HG02840 (cell line): Measurements from ENCODE around the gene CHST15.

ENCODE experiments used
- ATAC-seq: cut with Tn5 transposase; IDR thresholded peaks from one replicate; pipeline ENCODE4 v1.9.1; 2021; ENCODE audit warnings: mild to moderate bottlenecking, moderate library complexity, moderate number of reproducible peaks; ENCODE audit not compliant: unreplicated experiment, low FRiP score

The CHST15 gene

GRCh38 chr10:124092860-124093773 is at the start of gene CHST15:
Gene CHST15 (minus strand): TSS chr10:124093598. CDS start chr10:124046212, 47,386 bp downstream.
- no peak for ATAC-seq

- ATAC-seq = no peak
Measured at GRCh38 chr10:124142960-124143359, 49.6 kb upstream of the CHST15 start.

GRCh38 chr10:124142006-124142739 is 48.8 kb upstream of the CHST15 start:
- no peak for ATAC-seq

- ATAC-seq = no peak
Measured at GRCh38 chr10:124138883-124139348, 45.5 kb upstream of the CHST15 start.

- no peak for ATAC-seq
Measured at GRCh38 chr10:124138195-124138882, 44.9 kb upstream of the CHST15 start.

GRCh38 chr10:124134251-124134893 is 41.0 kb upstream of the CHST15 start:
- no peak for ATAC-seq

- no peak for ATAC-seq
Measured at GRCh38 chr10:124132876-124133275, 39.5 kb upstream of the CHST15 start.

- no peak for ATAC-seq
Measured at GRCh38 chr10:124132306-124132705, 38.9 kb upstream of the CHST15 start.

GRCh38 chr10:124131172-124131571 is 37.8 kb upstream of the CHST15 start:
- no peak for ATAC-seq

GRCh38 chr10:124130198-124130900 is 37.0 kb upstream of the CHST15 start:
- no peak for ATAC-seq

GRCh38 chr10:124129471-124129870 is 36.1 kb upstream of the CHST15 start:
- ATAC-seq = no peak

GRCh38 chr10:124128811-124129145 is 35.4 kb upstream of the CHST15 start:
- ATAC-seq = no peak

GRCh38 chr10:124127965-124128810 is 34.8 kb upstream of the CHST15 start:
- no peak for ATAC-seq

GRCh38 chr10:124127563-124127962 is 34.2 kb upstream of the CHST15 start:
- ATAC-seq = no peak

GRCh38 chr10:124126983-124127385 is 33.6 kb upstream of the CHST15 start:
- no peak for ATAC-seq

- ATAC-seq = no peak
Measured at GRCh38 chr10:124126145-124126982, 33.0 kb upstream of the CHST15 start.

GRCh38 chr10:124125305-124126116 is 32.1 kb upstream of the CHST15 start:
- no peak for ATAC-seq
